Measurements from ENCODE around the gene GAST.

GAST gene

DNA sequence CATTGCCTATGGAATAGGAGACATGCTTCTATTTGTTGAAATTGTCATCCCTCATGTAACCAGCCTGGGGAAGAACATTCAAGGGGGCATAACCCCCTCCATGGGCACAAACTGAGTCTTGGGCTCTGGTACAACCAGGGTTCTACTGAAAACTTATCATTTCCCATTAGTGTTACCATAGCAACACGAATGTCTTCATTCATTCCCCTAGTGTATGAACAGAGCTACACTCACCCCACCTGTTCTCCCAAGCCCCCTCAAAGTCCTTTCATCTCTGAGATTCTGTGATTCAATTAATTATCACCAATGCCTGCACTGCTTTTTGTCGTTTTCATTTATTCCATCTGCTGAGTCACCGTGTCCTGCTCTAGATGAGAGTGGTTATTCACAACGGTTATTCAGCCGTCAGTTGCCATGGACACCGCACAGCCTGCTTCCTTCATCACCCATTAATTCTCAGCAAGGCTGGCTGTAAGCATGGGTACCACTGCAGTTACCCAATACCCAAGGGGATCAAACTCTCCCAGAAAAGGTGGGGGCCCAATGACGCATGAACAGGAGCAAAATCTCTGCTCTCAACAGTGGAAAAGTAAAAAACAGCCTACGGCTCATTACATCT, 1.6 kb upstream of the GAST start:
- no peak for DNase-seq (ENCODE audit: low spot score)

DNA sequence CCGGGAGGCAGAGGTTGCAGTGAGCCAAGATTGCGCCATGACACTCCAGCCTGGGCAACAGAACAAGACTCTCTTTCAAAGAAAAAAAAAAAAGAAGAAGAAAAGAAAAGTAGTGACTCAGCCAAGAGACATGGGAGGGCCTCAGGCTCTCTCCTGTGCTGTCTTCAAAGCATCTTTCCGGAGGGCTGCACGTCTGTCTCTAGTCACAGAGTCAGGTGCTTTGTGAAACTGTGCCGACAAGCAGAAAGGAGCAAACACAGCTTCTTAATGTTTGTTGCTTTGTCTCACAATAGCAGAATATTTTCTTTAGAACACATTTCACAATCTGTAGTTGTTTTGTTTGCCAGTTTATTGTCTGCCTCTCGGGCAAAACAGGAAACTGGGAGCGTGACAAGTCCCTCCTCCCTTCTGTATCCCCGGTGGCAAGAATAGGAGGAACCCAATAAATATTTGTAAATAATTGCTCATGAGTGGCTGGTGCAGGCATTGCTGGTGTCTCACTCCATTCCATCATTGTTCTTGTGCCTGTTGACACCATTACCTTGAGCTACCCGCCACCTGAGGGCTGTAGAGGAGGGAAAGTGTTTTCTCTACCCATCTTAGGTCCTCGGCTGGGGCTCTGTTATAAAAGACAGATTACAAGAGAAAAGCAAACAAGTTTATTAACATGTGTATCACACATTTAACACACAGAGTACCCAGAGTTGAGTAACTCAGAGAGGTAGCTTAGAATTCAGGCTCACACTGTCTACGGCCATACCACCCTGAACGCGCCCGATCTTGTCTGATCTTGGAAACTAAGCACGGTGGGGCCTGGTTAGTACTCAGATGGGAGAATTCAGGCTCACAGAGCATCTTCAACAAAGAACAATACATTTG, 5.5 kb downstream of the GAST start:
- peak; percentile 56 for DNase-seq (ENCODE audit: low spot score)

DNA sequence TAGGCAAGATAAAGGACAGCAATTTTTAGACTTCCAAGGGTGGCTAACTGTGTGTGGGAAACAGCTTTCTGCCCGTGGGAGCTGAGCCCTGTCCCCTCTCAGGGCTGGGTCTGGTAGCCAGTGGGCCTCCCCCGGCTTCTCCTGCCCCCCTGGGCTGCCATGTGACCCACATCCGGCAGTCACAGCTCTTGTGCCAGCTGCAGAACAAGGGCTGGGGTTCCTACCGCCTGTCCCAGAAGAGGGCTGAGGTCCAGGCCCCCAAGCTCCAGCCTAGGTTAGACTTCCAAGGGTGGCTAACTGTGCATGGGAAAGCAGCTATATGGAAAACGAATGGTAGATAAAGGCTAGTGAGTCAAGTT, 6.1 kb downstream of the GAST start:
- DNase-seq (ENCODE audit: low spot score) = no peak

DNA sequence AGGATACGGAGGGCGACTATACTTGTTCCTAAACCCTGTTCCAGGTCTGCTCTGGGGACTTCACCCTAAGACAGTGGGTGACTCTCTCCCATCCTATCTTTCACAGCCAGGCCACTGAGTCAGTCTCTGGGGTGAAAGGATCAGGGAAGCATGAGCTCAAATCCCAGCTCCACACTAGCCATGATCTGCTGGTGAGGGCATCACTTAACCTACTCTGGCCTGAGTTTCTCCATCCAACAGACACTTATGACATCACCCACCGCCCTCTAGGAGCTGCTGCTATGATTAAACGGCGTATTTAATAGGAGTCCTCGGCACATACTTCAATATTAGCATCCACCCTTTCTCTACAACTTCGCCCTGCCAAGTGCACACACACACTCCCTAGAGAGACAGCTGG, 10.1 kb downstream of the GAST start:
- no peak for DNase-seq (ENCODE audit: low spot score)

DNA sequence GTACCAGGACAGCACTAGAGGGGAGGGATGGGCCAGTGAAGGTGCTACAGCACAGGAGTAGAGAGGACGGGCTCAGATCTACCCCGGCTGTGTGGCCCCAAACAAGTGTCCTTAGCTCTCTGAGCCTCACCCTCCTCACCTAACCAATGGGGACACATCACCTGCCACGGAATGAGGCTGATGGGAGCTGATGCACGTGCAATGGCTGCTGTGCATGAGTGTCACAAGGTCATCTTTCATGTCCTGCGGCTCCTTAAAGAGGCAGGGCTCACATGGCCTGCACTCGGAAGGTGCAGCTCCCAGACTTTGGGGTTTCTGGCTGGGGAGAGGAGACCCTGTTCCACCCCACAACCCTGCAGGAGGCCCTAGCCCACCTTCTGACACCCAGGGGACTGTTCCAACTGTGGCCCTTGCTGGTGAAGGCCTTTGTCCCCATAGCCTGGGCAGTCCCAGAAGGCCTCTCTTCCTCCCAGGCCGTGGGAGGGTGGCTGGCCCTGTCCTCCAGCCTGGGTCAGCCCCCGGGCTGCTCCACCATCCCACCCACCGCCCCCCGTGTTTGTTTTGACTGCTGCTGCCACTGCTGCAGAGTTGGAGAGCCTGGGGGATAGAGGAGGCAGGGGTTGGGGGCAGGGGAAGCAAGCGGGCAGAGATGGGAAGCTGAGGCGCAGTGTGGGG, 11.8 kb downstream of the GAST start:
- no peak for DNase-seq (ENCODE audit: low spot score)

DNA sequence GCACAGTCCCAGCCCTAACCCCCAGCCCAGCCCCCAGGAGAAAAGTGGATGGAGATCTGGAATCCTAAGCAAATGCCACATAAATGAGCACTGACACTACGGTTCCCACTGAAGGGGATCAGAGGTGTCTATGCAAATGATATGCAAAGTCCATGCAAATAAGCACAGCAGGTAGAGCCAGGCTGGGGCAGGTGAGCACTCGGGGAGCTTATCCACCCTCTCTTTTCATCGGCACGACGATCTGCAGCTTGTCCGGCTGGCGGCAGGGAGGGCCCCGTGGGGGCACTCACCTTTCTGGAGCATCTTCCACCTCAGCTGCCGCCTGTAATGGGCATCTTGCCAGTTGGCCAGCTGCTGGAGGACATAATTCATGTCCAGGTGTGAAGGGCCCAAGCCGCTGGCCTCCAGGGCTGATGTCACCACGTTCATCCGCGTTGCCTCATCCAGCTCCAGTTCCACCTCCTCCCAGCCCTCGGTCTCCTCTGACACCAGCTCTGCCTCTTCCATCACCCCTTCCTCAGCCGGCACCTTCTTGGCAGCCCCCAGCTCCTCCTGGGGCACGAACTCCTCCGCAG, 12.4 kb downstream of the GAST start:
- DNase-seq (ENCODE audit: low spot score) = no peak

DNA sequence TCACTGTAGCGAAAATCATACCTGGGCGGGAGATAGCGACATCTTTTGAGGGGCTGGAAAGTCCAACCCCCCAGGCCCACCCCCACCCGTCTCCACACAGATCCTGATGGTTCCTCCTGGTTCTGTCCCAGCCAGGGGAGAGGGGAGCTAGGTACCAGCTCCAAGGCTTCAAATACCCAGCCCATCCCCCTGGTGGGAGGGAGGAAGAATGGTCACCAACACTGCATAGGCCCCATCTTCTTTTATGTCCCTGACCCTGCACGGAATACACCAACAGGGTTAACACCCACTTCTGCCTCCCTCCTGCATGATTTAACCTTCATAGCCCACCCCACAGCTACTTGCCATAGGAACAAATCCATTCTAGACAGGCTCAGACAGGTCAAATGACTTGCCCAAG, 13.0 kb downstream of the GAST start:
- no peak for DNase-seq (ENCODE audit: low spot score)

DNA sequence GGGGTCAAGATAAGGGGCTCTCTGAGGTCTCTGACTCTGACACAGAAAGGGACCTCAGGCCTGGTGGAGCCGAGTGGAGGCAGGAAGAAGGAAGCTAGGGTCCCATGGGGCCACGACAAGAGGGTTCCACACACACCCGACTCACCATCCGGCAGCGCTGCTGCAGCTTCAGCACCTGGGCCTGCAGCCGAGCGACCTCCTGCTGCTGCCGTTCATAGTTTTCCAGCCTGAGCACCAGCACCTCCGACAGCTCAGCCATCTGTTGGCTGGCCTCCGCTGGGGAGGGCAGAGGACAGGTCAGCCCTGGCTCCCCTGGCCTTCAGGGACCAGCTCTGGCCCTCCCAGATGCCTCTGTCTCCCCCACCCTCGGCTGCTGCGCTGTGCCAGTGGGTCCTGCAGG, 15.9 kb downstream of the GAST start:
- no peak for DNase-seq (ENCODE audit: low spot score)

DNA sequence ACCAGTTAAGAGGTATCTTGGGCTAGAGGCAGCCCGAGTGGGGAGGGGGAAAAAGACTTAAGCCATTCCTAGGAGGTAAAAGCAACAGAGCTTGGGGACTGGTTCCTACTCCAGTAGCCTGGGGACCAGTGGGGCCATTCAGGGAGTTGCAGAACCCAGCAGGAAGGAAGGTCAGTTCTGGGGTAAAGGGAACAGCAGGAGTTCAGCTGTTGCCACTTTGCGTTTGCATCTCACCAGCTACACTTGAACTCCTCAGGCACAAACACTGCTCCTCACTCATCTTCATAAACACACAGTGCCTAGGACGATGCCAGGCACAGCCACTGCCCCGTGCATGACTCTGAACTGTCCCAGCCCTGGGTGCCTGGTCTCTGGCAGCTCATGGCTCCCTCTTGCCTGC, 18.3 kb downstream of the GAST start:
- no peak for DNase-seq (ENCODE audit: low spot score)

DNA sequence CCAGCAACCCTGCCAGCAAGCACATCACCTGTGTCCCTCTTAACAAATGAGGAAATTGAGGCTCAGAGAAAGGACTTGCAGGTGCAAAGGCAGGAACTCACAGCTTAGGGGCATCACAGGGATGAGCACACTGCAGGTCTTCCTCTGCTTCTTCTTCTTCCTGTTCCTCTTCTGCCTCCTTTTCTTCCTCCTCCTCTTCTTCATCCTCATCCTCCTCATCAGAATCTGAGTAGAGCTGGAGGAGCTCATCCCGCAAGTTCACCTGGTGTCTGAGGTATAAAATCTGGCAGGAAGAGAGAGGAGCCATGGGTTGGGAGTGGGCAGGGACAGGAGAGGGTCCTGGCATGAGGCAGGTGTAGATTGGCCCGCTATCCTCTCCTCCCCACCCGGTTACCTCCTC, 19.7 kb downstream of the GAST start:
- DNase-seq (ENCODE audit: low spot score) = no peak

DNA sequence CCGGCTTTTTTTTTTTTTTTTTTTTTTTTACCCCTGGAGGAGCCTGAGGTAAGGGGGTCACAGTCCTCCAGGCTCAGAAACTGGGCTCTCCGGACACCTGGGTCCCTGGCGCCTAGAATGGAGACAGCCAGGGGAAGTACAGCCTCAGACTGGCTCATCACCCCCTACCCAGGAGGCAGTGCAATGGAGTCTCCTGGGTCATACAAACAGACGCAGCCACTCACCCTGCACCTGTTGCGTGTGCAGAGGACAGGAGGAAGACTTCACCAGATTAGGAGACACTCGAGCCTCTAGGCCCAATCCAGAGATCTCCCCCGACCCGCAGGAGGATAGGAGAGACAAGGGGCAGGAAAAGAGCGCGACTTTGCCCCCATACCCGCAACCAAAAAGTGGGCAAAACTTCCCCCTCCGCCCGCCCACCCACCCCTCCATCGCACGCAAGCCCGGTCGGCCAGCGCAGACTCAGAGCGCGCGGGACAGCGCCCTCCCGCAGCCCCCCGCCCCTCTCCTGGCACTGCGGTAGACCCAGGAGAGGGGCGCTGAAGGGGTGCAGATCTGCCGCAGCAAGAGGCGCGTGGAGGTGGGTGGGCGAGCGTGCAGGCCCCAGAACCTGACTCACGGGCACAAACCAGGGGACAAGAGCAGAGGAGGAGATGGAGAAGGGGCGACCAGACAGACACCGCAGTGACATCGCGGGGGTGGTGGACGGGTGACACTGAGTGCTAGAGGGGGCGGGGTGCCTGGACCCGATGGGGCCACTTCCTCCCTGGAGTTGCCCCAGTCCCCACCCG, 21.4 kb downstream of the GAST start:
- no peak for DNase-seq (ENCODE audit: low spot score)

DNA sequence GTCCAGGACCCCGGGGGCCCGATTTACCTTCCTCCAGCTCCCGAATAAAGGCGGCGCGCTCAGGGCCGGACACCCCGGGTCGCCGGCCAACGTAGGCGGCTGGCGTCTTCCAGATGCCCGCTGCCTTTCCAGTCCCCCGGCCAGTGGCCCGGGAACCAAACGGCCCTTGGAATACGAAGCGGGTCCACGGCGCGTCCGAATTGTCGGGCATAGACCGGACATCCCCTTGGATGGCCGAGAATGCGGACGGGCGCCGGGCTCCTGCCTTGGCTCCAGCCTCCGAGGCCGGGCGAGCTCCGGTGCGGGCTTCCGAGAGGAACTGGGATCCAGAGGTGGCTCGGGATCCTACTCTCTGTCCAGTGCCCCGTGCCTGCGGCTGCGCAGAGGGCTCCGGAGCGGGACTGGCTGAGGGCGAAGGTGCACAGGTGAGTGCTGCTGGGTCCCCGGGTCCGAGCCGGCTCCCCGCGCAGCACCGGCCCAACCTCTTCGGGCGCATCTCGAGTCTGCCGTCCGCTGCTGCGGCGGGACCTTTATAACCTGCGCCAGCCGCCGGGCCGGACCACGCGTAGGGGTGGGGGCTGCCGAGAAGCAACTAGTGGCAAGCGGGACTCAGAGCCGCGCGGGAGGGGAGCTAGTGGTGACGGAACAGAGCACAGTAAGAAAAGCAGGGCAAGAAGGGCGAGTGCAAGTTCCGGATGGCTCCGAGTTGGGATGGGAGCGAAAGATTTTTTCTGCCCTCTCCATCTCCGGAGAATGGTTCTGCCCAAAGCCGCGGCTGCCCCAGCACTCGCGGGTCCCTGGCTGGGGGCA, 22.2 kb downstream of the GAST start, which contains the start of gene HAP1:
HAP1 (minus strand) TSS at position 505 of the 810 bp plus-strand sequence; CDS start at position 496, 9 bp downstream.
- DNase-seq (ENCODE audit: low spot score) = peak; percentile 50

DNA sequence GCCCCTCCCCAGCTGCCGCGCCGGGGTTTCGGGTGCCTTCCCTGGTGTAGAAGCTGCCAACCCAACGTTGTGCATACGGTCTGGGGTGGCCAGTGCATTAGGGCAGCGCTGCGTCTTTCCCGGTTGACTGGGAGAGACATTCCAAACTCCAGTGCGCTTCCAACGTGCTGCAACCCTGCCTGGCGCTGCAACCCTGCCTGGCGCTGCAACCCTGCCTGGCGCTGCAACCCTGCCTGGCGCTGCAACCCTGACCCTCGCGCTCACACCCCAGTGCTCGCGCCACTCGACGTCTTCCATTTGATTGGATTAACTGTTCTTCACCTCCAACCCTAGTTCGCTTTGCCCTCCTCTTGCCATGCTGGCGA, 22.8 kb downstream of the GAST start:
- no peak for DNase-seq (ENCODE audit: low spot score)

DNA sequence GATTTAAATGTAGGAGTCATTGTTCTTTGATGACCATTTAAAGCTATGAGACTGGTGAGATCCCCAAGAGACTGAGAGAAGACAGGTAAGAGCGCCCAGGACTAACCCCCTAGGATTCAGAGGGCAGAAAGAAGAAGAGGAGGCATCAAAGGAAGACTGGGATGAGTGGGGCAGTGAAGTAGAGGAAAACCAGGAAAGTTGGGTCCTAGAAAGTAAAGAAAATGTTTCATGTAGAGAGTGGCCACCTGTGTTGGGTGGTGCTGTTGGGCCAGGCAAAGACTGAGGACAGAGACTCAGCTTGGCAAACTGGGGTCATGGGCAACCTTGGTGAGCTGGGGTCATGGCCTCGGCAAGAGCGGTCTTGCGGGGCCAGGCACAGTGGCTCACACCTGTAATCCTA, 23.6 kb downstream of the GAST start:
- DNase-seq (ENCODE audit: low spot score) = no peak

DNA sequence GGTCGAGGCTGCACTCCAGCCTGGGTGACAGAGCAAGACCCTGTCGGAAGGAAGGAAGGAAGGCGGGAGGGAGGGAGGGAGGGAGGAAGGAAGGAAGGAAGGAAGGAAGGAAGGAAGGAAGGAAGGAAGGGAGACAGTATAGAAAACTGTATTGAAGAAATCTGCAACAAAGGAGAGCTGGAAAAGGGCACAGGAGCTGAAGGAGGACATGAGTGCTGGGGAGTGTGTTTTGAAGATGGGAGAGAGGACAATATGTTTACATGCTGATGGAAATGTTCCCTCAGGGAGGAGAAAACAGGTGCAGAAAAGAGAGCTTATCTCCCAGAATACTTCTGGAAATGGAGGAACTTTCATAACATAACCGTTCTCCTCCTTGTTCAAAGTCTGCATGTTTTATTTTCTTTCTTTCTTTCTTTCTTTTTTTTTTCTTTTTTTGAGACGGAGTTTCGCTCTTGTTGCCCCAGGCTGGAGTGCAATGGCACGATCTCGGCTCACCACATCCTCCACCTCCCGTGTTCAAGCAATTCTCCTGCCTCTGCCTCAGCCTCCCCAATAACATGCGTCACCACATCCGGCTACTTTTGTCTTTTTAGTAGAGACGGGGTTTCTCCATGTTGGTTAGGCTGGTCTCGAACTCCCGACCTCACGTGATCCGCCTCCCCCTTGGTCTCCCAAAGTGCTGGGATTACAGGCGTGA, 25.0 kb downstream of the GAST start:
- DNase-seq (ENCODE audit: low spot score) = no peak

DNA sequence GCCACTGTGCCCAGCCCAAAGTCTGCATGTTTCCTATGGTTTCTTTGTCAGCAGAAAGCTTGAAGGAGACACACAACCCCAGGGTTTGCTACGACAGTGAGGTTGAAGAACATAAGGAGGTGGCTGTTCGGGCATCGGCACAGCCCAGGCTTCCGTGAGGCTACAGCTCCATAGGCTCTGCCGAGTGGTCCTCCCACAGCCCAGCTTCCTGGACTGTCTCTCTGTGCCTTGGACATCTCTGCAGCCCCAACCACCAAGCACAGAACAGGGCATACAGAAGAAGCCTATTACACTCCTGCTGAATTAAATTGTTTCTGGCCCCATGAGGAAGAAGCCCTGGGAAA, 25.5 kb downstream of the GAST start:
- no peak for DNase-seq (ENCODE audit: low spot score)

DNA sequence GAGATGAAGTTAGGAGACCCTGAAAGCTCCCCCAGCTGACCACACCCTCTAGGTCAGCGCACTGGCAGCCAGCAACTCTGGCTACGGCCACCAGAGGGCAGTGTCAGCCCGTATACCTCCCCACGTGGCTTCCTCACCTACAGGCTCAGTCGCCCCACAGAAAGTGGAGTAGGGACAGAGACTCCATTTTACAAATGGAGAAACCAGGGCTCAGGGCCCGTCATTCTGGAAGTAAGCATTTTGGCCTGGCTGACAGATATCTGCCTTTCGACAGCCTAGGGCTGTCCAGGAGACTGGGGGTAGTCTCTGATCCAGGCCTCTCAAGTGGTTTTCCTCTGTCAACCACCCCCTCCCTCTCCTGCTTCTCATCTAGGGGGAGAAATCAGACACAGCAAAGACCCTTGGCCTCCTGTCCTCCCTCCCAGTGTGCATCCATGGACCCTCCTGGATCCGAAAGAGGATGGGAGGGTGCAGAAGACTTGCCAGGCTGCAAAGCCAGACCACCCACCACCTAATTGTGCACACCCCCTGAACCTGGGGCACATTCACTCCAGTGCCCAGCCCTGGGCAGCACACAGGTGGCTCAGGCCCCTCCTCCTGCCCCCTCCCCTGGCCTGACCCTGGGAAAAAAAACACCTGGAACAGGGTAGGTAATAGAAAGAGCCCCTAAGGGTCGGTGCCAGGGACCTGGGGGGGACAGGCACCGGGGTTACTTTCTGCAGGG, 26.1 kb downstream of the GAST start:
- DNase-seq (ENCODE audit: low spot score) = peak; percentile 93

DNA sequence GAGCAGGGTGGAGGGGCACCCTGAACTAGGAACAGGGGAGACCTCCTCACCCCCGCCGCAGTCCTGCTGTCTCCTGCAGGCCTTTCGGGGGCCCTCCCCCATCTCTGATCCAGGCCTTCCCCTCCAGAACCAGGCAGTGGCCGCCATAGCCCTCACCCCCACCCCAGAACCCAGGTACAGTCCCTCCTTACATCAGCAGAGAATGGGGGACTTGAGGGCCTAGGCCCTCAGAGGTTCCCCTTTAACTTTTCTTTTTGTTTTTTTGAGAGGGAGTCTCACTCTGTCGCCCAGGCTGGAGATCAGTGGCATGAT, 26.6 kb downstream of the GAST start:
- no peak for DNase-seq (ENCODE audit: low spot score)

DNA sequence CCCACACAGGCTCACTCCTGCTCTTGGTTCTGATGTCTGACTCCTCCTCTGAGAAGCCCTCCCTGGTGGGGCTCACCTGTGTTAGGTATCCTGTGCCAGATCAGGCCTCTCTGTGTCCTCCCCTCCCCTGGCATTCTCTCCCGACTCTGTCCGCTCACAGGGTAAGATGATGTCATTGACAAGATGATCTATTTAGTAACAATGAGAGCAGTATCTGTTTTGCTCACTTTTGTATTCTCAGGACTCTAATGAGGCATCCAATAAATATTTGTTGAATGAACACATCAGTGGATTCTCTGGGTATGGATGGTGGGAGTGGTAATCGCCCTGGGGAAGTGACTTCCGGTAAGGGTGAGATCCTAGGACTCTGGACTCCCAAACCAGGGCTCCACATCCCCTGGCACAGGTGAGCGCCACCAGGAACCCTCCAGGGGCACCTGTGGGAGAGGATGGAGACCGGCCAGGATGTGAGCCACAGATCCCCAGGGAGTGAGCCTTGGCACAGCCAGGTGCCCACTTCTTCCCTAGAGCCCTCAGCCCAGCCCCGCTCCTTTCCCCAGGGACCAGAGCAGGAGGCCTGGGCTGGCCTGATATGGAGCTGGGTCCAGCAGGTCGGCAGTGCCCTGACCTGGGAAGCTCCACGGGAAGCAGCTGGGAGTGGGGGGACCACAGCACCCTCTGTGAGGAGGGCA, 27.7 kb downstream of the GAST start:
- DNase-seq (ENCODE audit: low spot score) = peak; percentile 52

DNA sequence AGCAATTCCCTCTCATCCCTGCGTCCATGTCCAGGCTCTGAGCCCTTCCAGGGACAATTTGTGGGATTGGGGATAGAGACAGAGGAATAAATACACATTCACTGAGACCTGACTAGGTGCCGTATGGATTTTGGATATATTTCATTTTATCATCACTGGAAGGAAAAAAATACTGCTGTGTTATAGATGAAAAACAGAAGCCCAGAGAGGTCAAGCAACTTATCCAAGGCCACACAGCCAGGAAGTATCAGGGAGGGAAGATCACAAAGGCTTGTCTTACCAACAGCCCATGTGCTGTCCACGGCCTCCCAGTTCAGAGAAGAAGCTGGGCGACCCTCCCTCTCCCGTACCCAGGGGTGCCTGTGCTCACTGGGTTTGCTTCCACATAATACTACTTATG, 28.4 kb downstream of the GAST start:
- DNase-seq (ENCODE audit: low spot score) = no peak

Data from GM03348 (cell line).